ENCODE measurements around the gene SYK. TPM values are rescaled to one million over a fixed set of nuclear protein-coding genes. Genes with fewer than 3 reads are reported as not detected.

Gene SYK
- total and polyA plus RNA-seq, 2 of the 4 experiments (the other 2 are of a cell fraction) = not detected

GRCh38 chr9:90895786-90896185 is 94.2 kb downstream of the SYK start:
- no peak overlapping the region for H2AFZ ChIP-seq (replicated peaks; ENCODE audit: low read length, poor library complexity)
- no peak overlapping the region for H2AK5ac ChIP-seq (ENCODE audit: low read depth, low read length)
- intact Hi-C loops (cut with micrococcal nuclease) (no loop called here), dilution Hi-C loops (cut with HindIII; ENCODE audit: low sequenced_read_pairs, unreplicated experiment) (no loop called here), in situ Hi-C loops (cut with MboI; ENCODE audit: low sequenced_read_pairs) (no loop called here)
- ATAC-seq (ENCODE audit: low read depth) = no peak
- no peak for TF ChIP-seq CTCF (conservative IDR thresholded peaks at IDR 0.05; ENCODE audit: low read depth, low read length)
- TF ChIP-seq FOS (IDR thresholded peaks at IDR 0.05; ENCODE audit: low read depth, low read length) = no peak
- no peak for TF ChIP-seq POLR2A (IDR thresholded peaks at IDR 0.05; ENCODE audit: low read depth, low read length)
- TF ChIP-seq NFE2L2 (IDR thresholded peaks at IDR 0.05; ENCODE audit: low read depth, low read length) = no peak
- no peak for TF ChIP-seq CHD1 (IDR thresholded peaks at IDR 0.05; ENCODE audit: low read depth, low read length)
- no peak for TF ChIP-seq SMC3 (IDR thresholded peaks at IDR 0.05; ENCODE audit: low read depth, low read length)
- no peak for TF ChIP-seq BHLHE40 (IDR thresholded peaks at IDR 0.05; ENCODE audit: low read depth, low read length)
- TF ChIP-seq ELK1 (IDR thresholded peaks at IDR 0.05; ENCODE audit: borderline replicate concordance, low read depth, low read length) = no peak
- TF ChIP-seq RAD21 (IDR thresholded peaks at IDR 0.05; ENCODE audit: low read length) = no peak
- no peak for TF ChIP-seq MAFK (IDR thresholded peaks at IDR 0.05; ENCODE audit: low read depth, low read length)
- TF ChIP-seq CEBPB (IDR thresholded peaks at IDR 0.05; ENCODE audit: low read depth, low read length) = no peak
- TF ChIP-seq RFX5 (IDR thresholded peaks at IDR 0.05; ENCODE audit: low read depth, low read length) = no peak
- TF ChIP-seq USF2 (IDR thresholded peaks at IDR 0.05; ENCODE audit: low read depth, low read length) = no peak
- no peak for TF ChIP-seq MXI1 (IDR thresholded peaks at IDR 0.05; ENCODE audit: borderline replicate concordance, low read depth, low read length)
- no peak for TF ChIP-seq RCOR1 (IDR thresholded peaks at IDR 0.05; ENCODE audit: insufficient replicate concordance, low read length)
- no peak for TF ChIP-seq MAZ (IDR thresholded peaks at IDR 0.05; ENCODE audit: borderline replicate concordance, low read depth, low read length)
- WGBS, 2 experiments (ENCODE audit: extremely low coverage in 2 of 2, insufficient read length in 1 of 2) = 29% methylated on average over 1 of the region's 7 CpGs; no CpG with 5 or more reads in 1 of the 2 experiments
- H3K9ac ChIP-seq (ENCODE audit: low read depth, low read length) = no peak overlapping the region
- peaks cover 24% of the 10 kb centered on the region for H3K27me3 ChIP-seq (ENCODE audit: control insufficient read depth, insufficient read depth, low read length)
- H3K79me1 ChIP-seq (ENCODE audit: low read depth in 1 of 2, low read length in 2 of 2) = no peaks in the 10 kb centered on the region
- no peaks in the 10 kb centered on the region for H3K9me3 ChIP-seq (ENCODE audit: control insufficient read depth, insufficient read depth, low read length)
- H3K14ac ChIP-seq (replicated peaks; ENCODE audit: low read depth, low read length) = no peak overlapping the region
- H3K4me1 ChIP-seq (ENCODE audit: control insufficient read depth, insufficient read depth, low read length) = no peaks in the 10 kb centered on the region
- H4K91ac ChIP-seq (ENCODE audit: insufficient read depth, low read depth, low read length) = no peak overlapping the region
- H3K18ac ChIP-seq (ENCODE audit: low read depth, low read length) = no peak overlapping the region
- no peak overlapping the region for H2BK20ac ChIP-seq (ENCODE audit: low read depth, low read length)
- no peaks in the 10 kb centered on the region for H4K20me1 ChIP-seq (ENCODE audit: insufficient read depth, low read length)
- BruUV-seq (replicated peaks) = no TSS peak
- H3K23ac ChIP-seq (ENCODE audit: low read depth, low read length) = no peak overlapping the region
- no peak overlapping the region for H2BK5ac ChIP-seq (ENCODE audit: low read depth, low read length, poor library complexity, severe bottlenecking)
- H3K4me3 ChIP-seq (ENCODE audit: insufficient read depth, low read depth, low read length) = no peak overlapping the region
- no peak overlapping the region for H4K8ac ChIP-seq (ENCODE audit: low read depth in 2 of 2, low read length in 2 of 2)
- no peak overlapping the region for H3K56ac ChIP-seq (ENCODE audit: extremely low read depth, insufficient read depth, low read length)
- H2BK15ac ChIP-seq (ENCODE audit: low read depth, low read length) = no peak overlapping the region
- no peak overlapping the region for H2AK9ac ChIP-seq (replicated peaks; ENCODE audit: low read depth, low read length, poor library complexity)
- no peak overlapping the region for H3K27ac ChIP-seq (ENCODE audit: insufficient read depth, low read length)
- ChIA-PET POLR2A (ENCODE audit: unreplicated experiment) (interaction anchor here (0.5 kb wide), 1 partner anchor 844 kb away, joined by 5 read pairs; no protein-coding TSS in a partner anchor), CTCF (interaction anchor here (0.5 kb wide), 1 partner anchor 9 kb away, joined by 5 read pairs; no protein-coding TSS in a partner anchor)
- H3K4me2 ChIP-seq (ENCODE audit: low read depth, low read length) = no peak overlapping the region
- no peak overlapping the region for H4K5ac ChIP-seq (ENCODE audit: low read depth, low read length)
- 0 out of 2 replicates have a peak, but pooled peaks cover 3% of the 10 kb centered on the region for H3K9me1 ChIP-seq (ENCODE audit: insufficient read depth, low read length)
- H3K4ac ChIP-seq (ENCODE audit: low read depth, low read length) = no peak overlapping the region
- no peak for DNase-seq
- H3K36me3 ChIP-seq (ENCODE audit: control insufficient read depth, insufficient read depth, low read length) = no peaks in the 10 kb centered on the region
- H2BK120ac ChIP-seq (ENCODE audit: low read depth, low read length) = no peak overlapping the region
